Caco-2 (cell line): ENCODE results near the gene TAP1. TPM values are rescaled to one million over a fixed set of nuclear protein-coding genes. Genes with fewer than 3 reads are reported as not detected.

ENCODE experiments used
- BruUV-seq: library from RNA; stranded (reverse); fragments of 400-500 nt; replicated peaks from 2 replicates; lab custom pipeline; 2021; lab: Mats Ljungman, UMichigan
- CTCF ChIA-PET: fragments of 300-600 bp; sonication (Branson Sonifier 250); formaldehyde crosslinking; loops from one replicate; lab custom pipeline; 2022; ENCODE audit warnings: antibody characterized with exemption; lab: Charles Lee
- POLR2A ChIA-PET: fragments of 300-600 bp; sonication (Branson Sonifier 250); formaldehyde crosslinking; loops from one replicate; lab custom pipeline; 2022; ENCODE audit warnings: antibody characterized with exemption; lab: Charles Lee
- DNase-seq, 2 experiments: peaks; one replicate each; pipeline versions ENCODE4 v3.0.0 to v3.0.0-alpha.2; 2020 to 2022
- H3K27me3 ChIP-seq: replicated peaks from 2 replicates; pipeline ENCODE4 v1.6.0; 2011; ENCODE audit warnings: low read length; ENCODE audit not compliant: control insufficient read depth, insufficient read depth
- H3K36me3 ChIP-seq: 2 replicates; pipeline ENCODE4 v1.5.1; 2011; ENCODE audit warnings: low read length; ENCODE audit not compliant: control insufficient read depth, insufficient read depth
- H3K4me1 ChIP-seq: fragments of 250-450 bp; sonication (Bioruptor Pico); 2 replicates; pipeline ENCODE4 v1.5.1; 2020; ENCODE audit warnings: mild to moderate bottlenecking
- H3K4me3 ChIP-seq: 2 replicates; pipeline ENCODE4 v1.5.1; 2011; ENCODE audit warnings: low read depth, mild to moderate bottlenecking, control low read depth, low read length
- H3K9me3 ChIP-seq: fragments of 250-450 bp; sonication (Bioruptor Pico); 2 replicates; pipeline ENCODE4 v1.5.1; 2020; ENCODE audit warnings: mild to moderate bottlenecking, moderate library complexity
- H3K27ac Mint-ChIP-seq: one replicate; pipeline ENCODE4 v1.8.0; 2022; ENCODE audit warnings: mixed read lengths; ENCODE audit not compliant: unreplicated experiment
- H3K27me3 Mint-ChIP-seq: one replicate; pipeline ENCODE4 v1.8.0; 2022; ENCODE audit warnings: mixed read lengths; ENCODE audit not compliant: insufficient read depth, unreplicated experiment
- H3K36me3 Mint-ChIP-seq: one replicate; pipeline ENCODE4 v1.8.0; 2022; ENCODE audit warnings: mild to moderate bottlenecking, mixed read lengths; ENCODE audit not compliant: insufficient read depth, unreplicated experiment
- H3K4me1 Mint-ChIP-seq: one replicate; pipeline ENCODE4 v1.8.0; 2022; ENCODE audit warnings: low read depth, mixed read lengths; ENCODE audit not compliant: unreplicated experiment
- H3K4me3 Mint-ChIP-seq: one replicate; pipeline ENCODE4 v1.8.0; 2022; ENCODE audit warnings: mild to moderate bottlenecking, moderate library complexity, mixed read lengths; ENCODE audit not compliant: unreplicated experiment
- H3K9me3 Mint-ChIP-seq: one replicate; pipeline ENCODE4 v1.8.0; 2022; ENCODE audit warnings: mixed read lengths; ENCODE audit not compliant: unreplicated experiment
- intact Hi-C: fragments of 100-400 bp; cut with micrococcal nuclease; formaldehyde crosslinking; loops from one replicate; pipeline ENCODE4 v1.10.0; 2022; ENCODE audit not compliant: unreplicated experiment
- total RNA-seq: library from RNA; stranded (reverse); gene quantifications from 2 replicates; pipeline ENCODE4 v1.2.3, GENCODE V29; 2022
- TF ChIP-seq, protein P1 (sequence below), 2 experiments: fragments of 200-600 bp in 1 of 2; IDR thresholded peaks; 1 replicate in 1 of 2; 2 replicates in 1 of 2; pipeline versions ENCODE4 v1.5.1 to v1.8.0; 2011 to 2022; ENCODE audit warnings: antibody characterized with exemption in 1 of 2, control low read depth in 1 of 2, inconsistent platforms in 1 of 2, low read depth in 1 of 2, low read length in 1 of 2, mild to moderate bottlenecking in 1 of 2, moderate library complexity in 1 of 2; ENCODE audit not compliant: insufficient read depth in 1 of 2, severe bottlenecking in 1 of 2, unreplicated experiment in 1 of 2

Gene TAP1
- total RNA-seq, 1 experiment from 2014 or later = 3.7 TPM

DNA sequence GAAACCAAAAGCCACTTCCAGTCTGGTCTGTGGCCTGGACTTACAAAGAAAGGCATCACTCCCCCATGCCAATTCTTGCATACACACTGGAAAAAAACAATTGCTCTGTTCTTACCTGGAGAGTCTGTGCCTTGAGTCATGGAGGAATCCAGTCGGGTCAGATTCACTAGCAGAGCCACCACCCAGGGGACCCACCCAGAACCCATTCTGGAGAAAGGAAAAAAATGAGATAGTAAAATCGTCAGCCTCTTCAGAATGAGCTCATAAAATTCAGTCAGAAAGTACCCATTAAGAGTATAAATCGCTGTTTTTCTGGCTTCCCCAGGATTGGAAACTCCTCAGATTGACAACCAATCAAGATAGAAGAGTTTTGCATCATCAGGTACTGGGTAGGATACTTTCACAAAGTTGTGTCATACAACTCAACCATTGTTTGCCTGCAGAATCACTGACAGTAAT lies 36.7 kb downstream of the TAP1 start, which contains the start of gene HLA-DOB:
TSS of gene HLA-DOB (minus strand) at position 257 of the 459 bp plus-strand sequence. CDS start at position 206, 51 bp downstream.
- no TSS peak for BruUV-seq
- CTCF ChIA-PET = no interaction called here
- H3K4me3 ChIP-seq = no peak within 1 kb of the TSS
- Mint-ChIP-seq H3K9me3 (no peaks in the 10 kb centered on the region), H3K4me3 (no peak within 1 kb of the TSS), H3K36me3 (no peaks in the 10 kb centered on the region), H3K4me1 (no peaks in the 10 kb centered on the region), H3K27me3 (peaks cover 8% of the 10 kb centered on the region), H3K27ac (no peak within 1 kb of the TSS)
- H3K9me3 ChIP-seq = no peaks in the 10 kb centered on the region
- H3K4me1 ChIP-seq = peaks cover 13% of the 10 kb centered on the region; the same call in 1 of the 2 replicates
- DNase-seq = peak in 1 of 2 experiments; percentile 21
- POLR2A ChIA-PET = interaction anchor here (1.0 kb wide), 1 partner anchor 155 kb away, joined by 3 read pairs; no protein-coding TSS in a partner anchor
- intact Hi-C loops = no loop called here
- no peaks in the 10 kb centered on the region for H3K27me3 ChIP-seq
- no peaks in the 10 kb centered on the region for H3K36me3 ChIP-seq
- TF ChIP-seq, protein P1, sequence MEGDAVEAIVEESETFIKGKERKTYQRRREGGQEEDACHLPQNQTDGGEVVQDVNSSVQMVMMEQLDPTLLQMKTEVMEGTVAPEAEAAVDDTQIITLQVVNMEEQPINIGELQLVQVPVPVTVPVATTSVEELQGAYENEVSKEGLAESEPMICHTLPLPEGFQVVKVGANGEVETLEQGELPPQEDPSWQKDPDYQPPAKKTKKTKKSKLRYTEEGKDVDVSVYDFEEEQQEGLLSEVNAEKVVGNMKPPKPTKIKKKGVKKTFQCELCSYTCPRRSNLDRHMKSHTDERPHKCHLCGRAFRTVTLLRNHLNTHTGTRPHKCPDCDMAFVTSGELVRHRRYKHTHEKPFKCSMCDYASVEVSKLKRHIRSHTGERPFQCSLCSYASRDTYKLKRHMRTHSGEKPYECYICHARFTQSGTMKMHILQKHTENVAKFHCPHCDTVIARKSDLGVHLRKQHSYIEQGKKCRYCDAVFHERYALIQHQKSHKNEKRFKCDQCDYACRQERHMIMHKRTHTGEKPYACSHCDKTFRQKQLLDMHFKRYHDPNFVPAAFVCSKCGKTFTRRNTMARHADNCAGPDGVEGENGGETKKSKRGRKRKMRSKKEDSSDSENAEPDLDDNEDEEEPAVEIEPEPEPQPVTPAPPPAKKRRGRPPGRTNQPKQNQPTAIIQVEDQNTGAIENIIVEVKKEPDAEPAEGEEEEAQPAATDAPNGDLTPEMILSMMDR (IDR thresholded peaks at IDR 0.05; ENCODE audit: insufficient read depth in 1 of 2, low read depth in 1 of 2, low read length in 1 of 2, severe bottlenecking in 1 of 2, unreplicated experiment in 1 of 2) = no peak

DNA sequence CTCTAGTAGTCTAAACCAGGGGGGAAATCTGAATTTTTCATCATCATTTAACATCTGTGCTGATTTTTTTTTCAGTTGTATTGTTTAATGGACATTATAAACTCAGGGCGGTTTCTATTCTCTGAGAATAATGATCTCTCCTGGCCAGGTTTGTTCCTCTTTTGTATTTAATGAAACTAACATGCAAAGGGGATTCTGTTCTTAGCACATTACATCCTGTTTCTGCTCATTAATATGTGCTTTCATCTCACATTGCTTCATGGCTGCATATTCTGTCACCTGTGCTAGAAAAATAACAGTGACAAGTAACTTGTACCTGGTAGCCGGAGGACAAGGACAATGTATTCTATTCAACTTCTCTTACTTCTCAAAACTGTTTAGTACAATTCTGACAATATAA lies 37.5 kb downstream of the TAP1 start:
- POLR2A ChIA-PET = no interaction called here
- CTCF ChIA-PET = no interaction called here
- H3K36me3 ChIP-seq = no peaks in the 10 kb centered on the region
- no TSS peak for BruUV-seq
- Mint-ChIP-seq H3K27ac (no peak overlapping the region), H3K27me3 (peaks cover 8% of the 10 kb centered on the region), H3K4me3 (no peak overlapping the region), H3K9me3 (no peaks in the 10 kb centered on the region), H3K4me1 (no peaks in the 10 kb centered on the region), H3K36me3 (no peaks in the 10 kb centered on the region)
- H3K4me3 ChIP-seq = no peak overlapping the region
- H3K4me1 ChIP-seq = peaks cover 13% of the 10 kb centered on the region; the same call in 1 of the 2 replicates
- no peaks in the 10 kb centered on the region for H3K9me3 ChIP-seq
- no peak for DNase-seq
- intact Hi-C loops = no loop called here
- TF ChIP-seq, protein P1 (IDR thresholded peaks at IDR 0.05; ENCODE audit: insufficient read depth in 1 of 2, low read depth in 1 of 2, low read length in 1 of 2, severe bottlenecking in 1 of 2, unreplicated experiment in 1 of 2) = no peak
- no peaks in the 10 kb centered on the region for H3K27me3 ChIP-seq

- peaks cover 8% of the 10 kb centered on the region for H3K27me3 Mint-ChIP-seq
- no peak overlapping the region for H3K4me3 ChIP-seq
- intact Hi-C loops = no loop called here
- H3K4me1 Mint-ChIP-seq = no peaks in the 10 kb centered on the region
- H3K9me3 Mint-ChIP-seq = no peaks in the 10 kb centered on the region
- TF ChIP-seq, protein P1 (IDR thresholded peaks at IDR 0.05; ENCODE audit: insufficient read depth in 1 of 2, low read depth in 1 of 2, low read length in 1 of 2, severe bottlenecking in 1 of 2, unreplicated experiment in 1 of 2) = no peak
- POLR2A ChIA-PET = no interaction called here
- H3K36me3 ChIP-seq = no peaks in the 10 kb centered on the region
- no peak overlapping the region for H3K27ac Mint-ChIP-seq
- H3K4me1 ChIP-seq = peaks cover 13% of the 10 kb centered on the region; the same call in 1 of the 2 replicates
- H3K36me3 Mint-ChIP-seq = no peaks in the 10 kb centered on the region
- CTCF ChIA-PET = interaction anchor here (1.4 kb wide), 1 partner anchor 23 kb away, joined by 5 read pairs; the partner anchor contains the start of gene TAP2
- no peak for DNase-seq
- BruUV-seq = no TSS peak
- no peaks in the 10 kb centered on the region for H3K27me3 ChIP-seq
- H3K9me3 ChIP-seq = no peaks in the 10 kb centered on the region
- no peak overlapping the region for H3K4me3 Mint-ChIP-seq
These were observed 38.4 kb downstream of the TAP1 start for GRCh38 chr6:32815115-32815514.
